ENCODE measurements around the gene TMC5.

GRCh38 chr16:19513377-19514053 lies 95.8 kb downstream of the TMC5 start:
- TF ChIP-seq POLR2A (IDR thresholded peaks at IDR 0.05) (no peak), CTCF (IDR thresholded peaks at IDR 0.05) (no peak)
